ENCODE data around the gene VDAC1.
A peak's percentile ranks its signal among the peaks of the same experiment; 100 is the strongest.

Gene VDAC1

DNA sequence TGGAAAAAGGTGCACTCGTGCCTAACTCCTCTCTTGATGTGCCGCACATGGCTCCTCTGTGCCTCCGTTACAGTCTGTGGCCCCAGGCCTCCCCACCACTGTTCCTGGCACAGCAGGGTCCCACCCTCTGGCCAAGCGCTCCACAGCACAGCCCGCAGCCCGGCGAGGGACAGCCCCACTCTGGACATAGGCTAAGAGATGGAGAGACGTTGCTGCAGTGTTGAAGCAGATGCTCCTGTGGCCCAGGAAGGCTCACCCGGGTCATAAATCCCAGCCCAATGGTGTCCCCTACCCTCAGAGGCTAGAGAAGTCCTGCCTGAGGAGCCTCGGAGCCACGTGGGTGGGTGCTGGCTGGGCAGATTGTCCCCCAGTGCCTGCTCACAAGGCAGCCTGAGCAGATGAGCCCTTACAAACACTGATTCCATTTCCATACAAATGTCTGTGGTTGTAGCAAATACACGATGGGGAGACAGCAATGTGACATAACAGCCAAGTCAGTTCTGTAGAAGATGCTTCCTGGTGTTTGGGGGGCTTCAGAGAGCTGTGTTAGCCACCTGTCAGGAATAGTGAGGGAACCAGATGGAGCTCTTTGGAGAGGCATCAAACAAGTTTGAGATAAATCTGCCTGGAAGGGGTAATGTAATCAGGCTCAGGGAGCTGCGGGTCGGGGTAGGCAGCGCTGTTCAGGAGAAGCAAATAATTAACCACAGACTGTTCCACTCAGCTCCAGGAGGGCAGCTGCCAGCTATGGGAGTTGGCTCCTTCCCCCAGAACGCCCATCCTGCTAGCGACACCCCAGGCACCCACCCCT is 78.1 kb downstream of the VDAC1 start:
- peak; percentile 71 for DNase-seq (ENCODE audit: low spot score)

GRCh38 chr5:133925866-133926488 is 78.8 kb downstream of the VDAC1 start:
- DNase-seq (ENCODE audit: low spot score), result no peak

DNA sequence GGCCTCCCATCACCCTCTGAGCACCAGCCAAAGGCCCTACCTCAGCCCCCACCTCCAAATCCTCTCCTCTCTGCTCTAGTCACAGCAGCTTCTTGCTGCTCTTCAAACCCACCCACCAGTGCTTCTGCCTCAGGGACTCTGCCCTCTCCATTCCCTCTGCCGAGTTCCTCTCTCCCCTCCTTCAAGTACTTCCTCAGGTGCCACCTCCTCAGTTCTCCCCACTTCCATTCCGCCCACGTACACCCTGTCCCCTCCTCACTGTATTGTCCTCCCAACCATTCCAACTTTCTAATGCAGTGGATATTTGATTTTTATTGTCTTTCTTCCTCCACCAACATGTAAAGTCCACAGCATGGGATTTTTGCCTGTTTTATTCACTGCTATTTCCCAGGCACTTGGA is 79.5 kb downstream of the VDAC1 start:
- DNase-seq (ENCODE audit: low spot score), result no peak

- DNase-seq (ENCODE audit: low spot score), result no peak
Measured at GRCh38 chr5:133924221-133924920, 80.4 kb downstream of the VDAC1 start.

GRCh38 chr5:133921979-133922378 is 82.8 kb downstream of the VDAC1 start:
- DNase-seq (ENCODE audit: low spot score), result no peak
